Myocyte (in vitro differentiated cells): ENCODE data around the gene PRKAR1B. TPM values are rescaled to one million over a fixed set of nuclear protein-coding genes. Genes with fewer than 3 reads are reported as not detected.

Experiments
- DNase-seq: peaks from one replicate; pipeline ENCODE4 v3.0.0-alpha.2; 2012; ENCODE audit warnings: low read depth
- total RNA-seq: library from RNA; depleted of rRNA; stranded (reverse); fragments of >200 nt; gene quantifications from 2 replicates; pipeline ENCODE4 v1.2.3, GENCODE V29; 2014

Gene PRKAR1B
- total RNA-seq, 1 donor from 2014 or later: 16.4 TPM

GRCh38 chr7:501526-501925 lies 225.6 kb downstream of the PRKAR1B start:
- no peak for DNase-seq

GRCh38 chr7:500521-501420 lies 226.3 kb downstream of the PRKAR1B start:
- DNase-seq: no peak

- no peak for DNase-seq
These were observed 227.1 kb downstream of the PRKAR1B start for GRCh38 chr7:499853-500485.

Other genes starting within 250 kb of the PRKAR1B start
- gene PDGFA, start 207.4 kb downstream of the PRKAR1B start, total RNA-seq: 38.6 and 48.4 TPM in 2 replicates
- 38.2 and 40.9 TPM in 2 replicates for gene DNAAF5, start 582 bp downstream of the PRKAR1B start, total RNA-seq
- 205 and 236 TPM in 2 replicates for gene SUN1, start 105.2 kb upstream of the PRKAR1B start, total RNA-seq
- gene GET4, start 149.3 kb upstream of the PRKAR1B start, total RNA-seq: 47.6 and 57.2 TPM in 2 replicates
- gene ADAP1, start 227.4 kb upstream of the PRKAR1B start, total RNA-seq: 0.56 and 1.6 TPM in 2 replicates
- 11.5 and 14.8 TPM in 2 replicates for gene COX19, start 248.3 kb upstream of the PRKAR1B start, total RNA-seq